ENCODE measurements around the gene FNIP2. TPM values are rescaled to one million over a fixed set of nuclear protein-coding genes. Genes with fewer than 3 reads are reported as not detected.
"Not testable (repeated sequence)": the region's sequence is repeated elsewhere in the genome, so short reads cannot be mapped to it uniquely, and the experiment has no call there.

FNIP2 gene
- total RNA-seq, 1 experiment from 2014 or later, result 0.56 TPM

DNA sequence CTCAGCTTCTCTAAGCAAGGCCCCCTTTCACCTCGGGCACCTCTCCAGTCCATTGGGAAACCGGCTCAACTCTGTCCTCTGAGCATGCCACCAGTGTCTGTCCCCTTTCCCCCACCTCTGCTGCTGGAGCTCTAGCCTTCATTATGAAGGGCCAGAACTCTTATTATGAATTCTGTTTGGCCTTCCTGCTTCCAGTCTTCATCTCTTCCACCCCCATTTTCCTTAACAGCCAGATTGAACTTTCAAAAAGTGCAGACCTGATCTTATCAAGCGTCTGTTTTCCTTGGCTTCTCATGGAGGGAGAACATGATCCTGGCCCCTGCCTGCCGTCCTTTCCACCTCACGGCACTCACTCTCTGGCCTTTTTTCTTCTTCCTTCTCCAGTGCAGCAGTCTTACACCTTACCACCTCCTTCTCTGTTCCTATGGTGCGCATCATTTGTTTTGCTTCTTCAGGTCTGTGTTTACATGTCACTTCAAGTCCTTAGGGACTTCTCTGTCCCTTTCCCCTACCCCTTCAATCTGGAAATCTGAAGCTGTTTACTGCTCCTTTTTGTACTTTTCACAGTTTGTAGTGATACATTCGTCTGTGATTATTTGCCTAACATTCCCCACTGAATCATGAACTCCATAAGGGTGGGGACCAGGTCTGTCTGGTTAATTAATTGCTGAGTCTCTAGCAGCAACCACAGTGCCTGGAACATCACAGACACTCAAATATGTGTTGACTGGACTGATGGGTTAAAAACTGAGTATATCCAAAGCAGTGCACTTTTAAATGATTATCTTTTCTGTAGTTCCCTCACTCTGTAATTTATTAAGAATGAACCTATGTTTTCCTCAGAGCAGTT, 55.8 kb downstream of the FNIP2 start:
- H3K4me1 ChIP-seq (ENCODE audit: low read length), result no peaks in the 10 kb centered on the region
- H4K20me1 ChIP-seq (ENCODE audit: insufficient read depth, low read depth, low read length), result no peaks in the 10 kb centered on the region
- no peak overlapping the region for H3K9ac ChIP-seq (ENCODE audit: low read length)
- H3K4me2 ChIP-seq (ENCODE audit: low read depth, low read length, poor library complexity, severe bottlenecking), result no peak overlapping the region
- no peaks in the 10 kb centered on the region for H3K27me3 ChIP-seq (ENCODE audit: low read length)
- H3K27ac ChIP-seq (ENCODE audit: low read length), result no peak overlapping the region
- no peaks in the 10 kb centered on the region for H3K9me3 ChIP-seq (ENCODE audit: low read length)
- H3K4me3 ChIP-seq (ENCODE audit: low read length), result no peak overlapping the region
- no peaks in the 10 kb centered on the region for H3K36me3 ChIP-seq (ENCODE audit: insufficient read depth, low read length)
- DNase-seq, result no peak
- H2AFZ ChIP-seq (ENCODE audit: low read length), result no peak overlapping the region
- H3K79me2 ChIP-seq (ENCODE audit: low read length), result no peaks in the 10 kb centered on the region
- H3K9me2 ChIP-seq (replicated peaks; ENCODE audit: insufficient read depth, low read length), result no peaks in the 10 kb centered on the region

DNA sequence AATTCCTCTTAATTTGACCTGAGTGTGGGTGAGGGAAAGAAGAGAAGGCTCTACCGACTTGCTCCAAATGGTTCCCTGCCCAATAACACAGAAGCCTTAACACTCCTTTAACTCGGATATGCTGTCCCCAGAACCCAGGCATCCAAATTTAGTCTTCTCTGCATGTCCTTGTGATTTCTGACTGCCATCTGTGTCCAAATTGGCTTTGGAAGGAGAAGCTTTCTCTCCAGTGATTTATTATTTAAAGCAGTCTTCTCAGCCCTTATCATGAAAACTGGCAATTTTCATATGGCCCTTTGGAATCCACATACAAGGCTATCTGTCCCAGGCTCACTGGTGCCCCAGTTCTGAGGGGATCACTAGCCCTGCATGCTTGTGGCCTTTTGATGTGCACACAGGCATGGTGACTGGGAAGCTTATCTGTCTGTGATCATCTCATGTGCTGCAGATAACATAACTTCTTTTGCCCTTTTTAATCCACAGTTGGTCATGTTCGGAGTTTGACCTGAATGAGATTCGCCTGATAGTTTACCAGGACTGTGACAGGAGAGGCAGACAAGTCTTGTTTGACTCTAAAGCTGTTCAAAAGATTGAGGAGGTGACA, 56.7 kb downstream of the FNIP2 start:
- H3K79me2 ChIP-seq (ENCODE audit: low read length), result no peaks in the 10 kb centered on the region
- H3K4me2 ChIP-seq (ENCODE audit: low read depth, low read length, poor library complexity, severe bottlenecking), result no peak overlapping the region
- H3K9me2 ChIP-seq (replicated peaks; ENCODE audit: insufficient read depth, low read length), result no peaks in the 10 kb centered on the region
- no peak for DNase-seq
- no peak overlapping the region for H3K9ac ChIP-seq (ENCODE audit: low read length)
- H3K4me3 ChIP-seq (ENCODE audit: low read length), result no peak overlapping the region
- no peaks in the 10 kb centered on the region for H3K9me3 ChIP-seq (ENCODE audit: low read length)
- H2AFZ ChIP-seq (ENCODE audit: low read length), result no peak overlapping the region
- no peaks in the 10 kb centered on the region for H3K36me3 ChIP-seq (ENCODE audit: insufficient read depth, low read length)
- no peak overlapping the region for H3K27ac ChIP-seq (ENCODE audit: low read length)
- H3K27me3 ChIP-seq (ENCODE audit: low read length), result no peaks in the 10 kb centered on the region
- H4K20me1 ChIP-seq (ENCODE audit: insufficient read depth, low read depth, low read length), result no peaks in the 10 kb centered on the region
- H3K4me1 ChIP-seq (ENCODE audit: low read length), result no peaks in the 10 kb centered on the region

DNA sequence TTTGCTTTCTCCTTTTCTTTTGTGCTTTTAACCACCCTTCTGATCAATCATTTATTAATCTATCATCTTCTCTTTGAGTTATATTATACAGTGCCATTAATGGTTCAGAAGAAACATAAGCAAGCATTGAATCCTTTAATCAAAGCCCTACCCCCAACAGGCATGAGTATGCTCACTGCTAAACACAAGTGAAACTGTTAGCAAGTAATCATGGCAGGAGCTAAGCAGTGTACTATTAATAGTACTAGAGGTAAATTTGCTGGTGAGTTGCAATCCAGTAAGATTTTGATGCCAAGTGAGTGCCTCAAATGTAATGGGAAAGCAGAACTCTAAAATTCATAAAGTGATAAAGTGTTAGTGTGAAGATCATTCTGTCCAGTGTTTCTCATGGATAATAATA, 57.2 kb downstream of the FNIP2 start:
- Histone ChIP-seq H3K4me3 (ENCODE audit: low read length) (no peak overlapping the region), H3K4me2 (ENCODE audit: low read depth, low read length, poor library complexity, severe bottlenecking) (no peak overlapping the region), H3K27ac (ENCODE audit: low read length) (no peak overlapping the region), H3K36me3 (ENCODE audit: insufficient read depth, low read length) (no peaks in the 10 kb centered on the region), H3K79me2 (ENCODE audit: low read length) (no peaks in the 10 kb centered on the region), H2AFZ (ENCODE audit: low read length) (no peak overlapping the region), H3K27me3 (ENCODE audit: low read length) (no peaks in the 10 kb centered on the region), H3K4me1 (ENCODE audit: low read length) (no peaks in the 10 kb centered on the region), H3K9ac (ENCODE audit: low read length) (no peak overlapping the region), H3K9me3 (ENCODE audit: low read length) (no peaks in the 10 kb centered on the region), H4K20me1 (ENCODE audit: insufficient read depth, low read depth, low read length) (no peaks in the 10 kb centered on the region), H3K9me2 (replicated peaks; ENCODE audit: insufficient read depth, low read length) (no peaks in the 10 kb centered on the region)
- no peak for DNase-seq

DNA sequence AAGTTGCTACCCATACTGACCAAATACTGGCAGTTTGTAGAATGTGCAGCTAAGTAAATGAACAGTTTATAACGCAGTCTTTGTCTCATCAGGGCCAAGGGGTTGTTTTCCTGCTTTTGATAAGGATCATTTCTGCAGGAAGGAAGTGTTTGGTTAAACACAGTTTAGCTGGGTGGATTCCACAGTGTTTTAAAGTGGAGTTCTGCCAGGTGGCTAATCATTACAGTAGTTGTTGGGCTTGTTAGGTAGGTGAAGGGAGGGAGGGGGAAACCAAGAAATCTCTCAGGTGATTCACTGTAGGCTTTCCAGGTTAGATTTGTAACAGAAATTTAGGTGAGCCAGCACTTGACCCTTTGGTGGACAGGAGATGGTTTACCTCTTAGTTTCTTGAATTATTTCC, 58.1 kb downstream of the FNIP2 start:
- DNase-seq, result no peak
- H4K20me1 ChIP-seq (ENCODE audit: insufficient read depth, low read depth, low read length), result no peaks in the 10 kb centered on the region
- no peaks in the 10 kb centered on the region for H3K4me1 ChIP-seq (ENCODE audit: low read length)
- no peaks in the 10 kb centered on the region for H3K27me3 ChIP-seq (ENCODE audit: low read length)
- no peaks in the 10 kb centered on the region for H3K79me2 ChIP-seq (ENCODE audit: low read length)
- H3K4me2 ChIP-seq (ENCODE audit: low read depth, low read length, poor library complexity, severe bottlenecking), result no peak overlapping the region
- H3K9me2 ChIP-seq (replicated peaks; ENCODE audit: insufficient read depth, low read length), result no peaks in the 10 kb centered on the region
- no peak overlapping the region for H3K4me3 ChIP-seq (ENCODE audit: low read length)
- H3K9ac ChIP-seq (ENCODE audit: low read length), result no peak overlapping the region
- H3K36me3 ChIP-seq (ENCODE audit: insufficient read depth, low read length), result no peaks in the 10 kb centered on the region
- no peak overlapping the region for H2AFZ ChIP-seq (ENCODE audit: low read length)
- H3K27ac ChIP-seq (ENCODE audit: low read length), result no peak overlapping the region
- H3K9me3 ChIP-seq (ENCODE audit: low read length), result no peaks in the 10 kb centered on the region

DNA sequence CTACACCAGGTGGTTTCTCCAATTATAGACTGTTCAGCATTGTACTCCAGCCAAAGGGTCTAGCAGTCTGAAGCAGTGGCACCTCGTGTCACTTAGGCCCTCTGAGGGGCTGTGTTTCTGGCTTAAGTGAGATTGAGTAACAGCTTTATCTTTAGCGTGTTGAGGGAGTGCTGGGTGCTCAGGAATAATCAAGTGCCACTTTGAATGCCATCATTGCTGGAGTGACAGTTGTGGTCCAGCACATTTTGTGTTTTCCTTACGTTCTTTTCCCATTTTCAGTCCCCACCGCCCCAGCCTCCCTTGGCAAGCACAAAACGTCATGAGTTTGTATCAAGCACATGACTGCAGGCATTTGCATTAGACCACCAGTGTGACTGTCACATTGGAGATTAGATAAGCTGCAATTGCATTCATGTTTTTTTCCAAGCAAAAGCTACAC, 58.7 kb downstream of the FNIP2 start:
- Histone ChIP-seq H3K9me2 (replicated peaks; ENCODE audit: insufficient read depth, low read length) (no peaks in the 10 kb centered on the region), H2AFZ (ENCODE audit: low read length) (no peak overlapping the region), H3K27ac (ENCODE audit: low read length) (no peak overlapping the region), H3K9ac (ENCODE audit: low read length) (no peak overlapping the region), H3K9me3 (ENCODE audit: low read length) (no peaks in the 10 kb centered on the region), H3K4me1 (ENCODE audit: low read length) (no peaks in the 10 kb centered on the region), H3K27me3 (ENCODE audit: low read length) (no peaks in the 10 kb centered on the region), H4K20me1 (ENCODE audit: insufficient read depth, low read depth, low read length) (no peaks in the 10 kb centered on the region), H3K4me2 (ENCODE audit: low read depth, low read length, poor library complexity, severe bottlenecking) (no peak overlapping the region), H3K79me2 (ENCODE audit: low read length) (no peaks in the 10 kb centered on the region), H3K36me3 (ENCODE audit: insufficient read depth, low read length) (no peaks in the 10 kb centered on the region), H3K4me3 (ENCODE audit: low read length) (no peak overlapping the region)
- DNase-seq, result no peak

DNA sequence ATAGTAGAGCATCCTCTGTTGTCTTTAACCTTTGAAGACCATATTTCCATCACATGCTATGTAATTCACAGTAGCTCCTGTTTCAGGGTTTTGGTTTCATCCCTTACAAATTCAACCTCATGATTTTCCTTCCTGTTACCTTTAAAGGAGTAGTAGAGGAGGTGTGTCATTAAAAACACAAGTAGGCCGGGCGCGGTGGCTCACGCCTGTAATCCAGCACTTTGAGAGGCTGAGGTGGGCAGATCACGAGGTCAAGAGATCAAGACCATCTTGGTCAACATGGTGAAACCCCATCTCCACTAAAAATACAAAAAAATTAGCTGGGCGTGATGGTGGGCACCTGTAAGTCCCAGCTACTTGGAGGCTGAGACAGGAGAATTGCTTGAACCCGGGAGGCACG, 59.3 kb downstream of the FNIP2 start:
- not testable (repeated sequence) for H3K9ac ChIP-seq (ENCODE audit: low read length); H2AFZ ChIP-seq (ENCODE audit: low read length); DNase-seq; H3K4me2 ChIP-seq (ENCODE audit: low read depth, low read length, poor library complexity, severe bottlenecking); H3K4me3 ChIP-seq (ENCODE audit: low read length); H4K20me1 ChIP-seq (ENCODE audit: insufficient read depth, low read depth, low read length); H3K27me3 ChIP-seq (ENCODE audit: low read length); H3K9me2 ChIP-seq (replicated peaks; ENCODE audit: insufficient read depth, low read length); H3K79me2 ChIP-seq (ENCODE audit: low read length); H3K36me3 ChIP-seq (ENCODE audit: insufficient read depth, low read length); H3K27ac ChIP-seq (ENCODE audit: low read length); H3K9me3 ChIP-seq (ENCODE audit: low read length); H3K4me1 ChIP-seq (ENCODE audit: low read length)

DNA sequence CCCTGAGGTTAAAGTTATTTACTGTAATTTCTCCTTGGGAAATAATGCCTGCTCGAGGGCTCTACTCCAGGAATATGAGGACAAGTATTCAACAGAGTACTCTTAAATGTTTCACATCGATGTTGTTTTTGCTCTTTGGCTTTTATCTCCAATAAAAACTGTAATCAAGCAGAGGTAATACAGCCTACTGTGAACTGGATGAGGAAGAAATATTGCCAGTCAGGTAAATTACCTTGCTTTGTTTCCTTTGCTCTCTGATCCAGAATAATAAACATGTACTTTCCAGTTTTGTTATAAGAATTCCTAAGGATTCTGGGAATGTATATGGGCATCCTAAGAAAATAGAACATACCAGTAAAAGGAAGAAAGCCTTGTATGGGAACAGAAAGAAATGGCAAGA, 60.4 kb downstream of the FNIP2 start:
- no peaks in the 10 kb centered on the region for H4K20me1 ChIP-seq (ENCODE audit: insufficient read depth, low read depth, low read length)
- H3K36me3 ChIP-seq (ENCODE audit: insufficient read depth, low read length), result no peaks in the 10 kb centered on the region
- H3K27me3 ChIP-seq (ENCODE audit: low read length), result no peaks in the 10 kb centered on the region
- H3K79me2 ChIP-seq (ENCODE audit: low read length), result no peaks in the 10 kb centered on the region
- no peaks in the 10 kb centered on the region for H3K4me1 ChIP-seq (ENCODE audit: low read length)
- H3K9ac ChIP-seq (ENCODE audit: low read length), result no peak overlapping the region
- H3K9me3 ChIP-seq (ENCODE audit: low read length), result no peaks in the 10 kb centered on the region
- no peak overlapping the region for H3K27ac ChIP-seq (ENCODE audit: low read length)
- no peak for DNase-seq
- no peak overlapping the region for H3K4me2 ChIP-seq (ENCODE audit: low read depth, low read length, poor library complexity, severe bottlenecking)
- no peaks in the 10 kb centered on the region for H3K9me2 ChIP-seq (replicated peaks; ENCODE audit: insufficient read depth, low read length)
- H2AFZ ChIP-seq (ENCODE audit: low read length), result no peak overlapping the region
- H3K4me3 ChIP-seq (ENCODE audit: low read length), result no peak overlapping the region

DNA sequence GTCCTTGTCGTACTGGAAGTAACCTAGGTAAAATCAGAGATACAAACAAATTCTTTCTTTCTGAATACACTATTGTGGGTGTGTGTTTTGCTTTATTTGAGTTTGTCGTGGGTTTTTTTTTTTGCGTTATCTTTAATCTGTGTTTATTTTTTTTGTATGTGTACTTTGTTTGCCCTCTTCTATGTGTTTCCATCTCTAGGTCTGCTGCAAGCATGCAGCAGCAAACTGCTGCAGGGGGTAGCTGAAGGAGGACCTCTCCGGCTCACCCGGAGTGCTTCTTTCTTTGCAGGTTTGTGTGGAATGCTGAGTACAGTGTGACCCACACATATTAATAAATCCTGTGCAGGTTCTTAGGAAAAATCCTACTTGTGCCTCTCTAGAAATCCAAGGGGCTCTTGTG, 64.8 kb downstream of the FNIP2 start:
- Histone ChIP-seq H3K4me1 (ENCODE audit: low read length) (no peaks in the 10 kb centered on the region), H3K4me2 (ENCODE audit: low read depth, low read length, poor library complexity, severe bottlenecking) (no peak overlapping the region), H3K27me3 (ENCODE audit: low read length) (no peaks in the 10 kb centered on the region), H2AFZ (ENCODE audit: low read length) (no peak overlapping the region), H3K4me3 (ENCODE audit: low read length) (no peak overlapping the region), H3K9me2 (replicated peaks; ENCODE audit: insufficient read depth, low read length) (no peaks in the 10 kb centered on the region), H3K27ac (ENCODE audit: low read length) (no peak overlapping the region), H3K79me2 (ENCODE audit: low read length) (no peaks in the 10 kb centered on the region), H3K9me3 (ENCODE audit: low read length) (no peaks in the 10 kb centered on the region), H3K36me3 (ENCODE audit: insufficient read depth, low read length) (no peaks in the 10 kb centered on the region), H3K9ac (ENCODE audit: low read length) (no peak overlapping the region), H4K20me1 (ENCODE audit: insufficient read depth, low read depth, low read length) (no peaks in the 10 kb centered on the region)
- DNase-seq, result no peak

Data from Karpas-422 (cell line).